ENCODE results near the gene PEMT.
"Not testable (repeated sequence)": the region's sequence is repeated elsewhere in the genome, so short reads cannot be mapped to it uniquely, and the experiment has no call there.

PEMT gene

DNA sequence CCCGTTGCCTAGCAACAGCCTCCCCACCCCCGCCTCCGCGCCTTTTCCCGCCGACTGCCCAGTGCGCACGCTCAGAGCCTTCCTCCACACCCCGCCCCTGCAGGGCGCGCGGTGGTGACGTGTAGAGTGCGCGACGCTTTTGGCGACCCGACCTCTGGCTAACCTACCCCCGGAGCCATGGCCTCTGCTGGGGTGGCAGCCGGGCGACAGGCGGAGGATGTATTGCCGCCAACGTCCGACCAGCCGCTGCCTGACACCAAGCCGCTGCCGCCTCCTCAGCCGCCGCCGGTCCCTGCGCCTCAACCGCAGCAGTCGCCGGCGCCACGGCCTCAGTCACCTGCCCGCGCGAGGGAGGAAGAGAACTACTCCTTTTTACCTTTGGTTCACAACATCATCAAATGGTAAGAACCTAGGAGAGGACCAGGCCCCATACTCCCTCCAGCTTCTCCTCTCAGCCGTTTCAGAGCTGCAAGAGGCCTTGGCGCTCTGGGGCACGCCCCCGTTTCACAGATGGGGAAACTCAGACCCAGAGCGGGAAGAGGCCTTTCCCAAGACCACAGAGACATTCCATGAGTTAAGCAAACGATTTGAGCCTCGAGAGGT lies 114.5 kb downstream of the PEMT start, which contains the start of gene MED9:
Gene MED9, plus strand, starts transcription at position 136 of the 603 bp plus-strand sequence. Its CDS starts 42 bp downstream, at position 178.
- DNase-seq: peak; percentile 75

DNA sequence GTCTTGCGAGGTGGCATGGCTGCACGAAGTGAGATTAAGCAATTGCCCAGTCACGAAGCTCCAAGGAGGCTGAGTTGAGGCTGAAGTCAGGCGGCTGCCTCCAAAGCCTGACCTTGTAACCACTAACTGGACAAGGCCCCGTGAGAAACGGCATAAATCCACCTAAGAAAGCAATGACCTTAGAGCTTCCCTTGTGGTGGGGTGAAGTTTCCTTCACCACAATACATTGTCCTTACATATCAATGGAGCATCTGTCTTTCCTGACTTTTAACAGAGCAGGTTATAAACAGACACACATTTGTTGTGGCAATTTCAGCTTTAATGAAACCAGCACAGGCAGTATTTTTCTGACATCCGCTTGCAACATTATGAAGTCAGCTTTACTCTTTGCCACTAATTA lies 117.2 kb downstream of the PEMT start:
- DNase-seq: no peak

DNA sequence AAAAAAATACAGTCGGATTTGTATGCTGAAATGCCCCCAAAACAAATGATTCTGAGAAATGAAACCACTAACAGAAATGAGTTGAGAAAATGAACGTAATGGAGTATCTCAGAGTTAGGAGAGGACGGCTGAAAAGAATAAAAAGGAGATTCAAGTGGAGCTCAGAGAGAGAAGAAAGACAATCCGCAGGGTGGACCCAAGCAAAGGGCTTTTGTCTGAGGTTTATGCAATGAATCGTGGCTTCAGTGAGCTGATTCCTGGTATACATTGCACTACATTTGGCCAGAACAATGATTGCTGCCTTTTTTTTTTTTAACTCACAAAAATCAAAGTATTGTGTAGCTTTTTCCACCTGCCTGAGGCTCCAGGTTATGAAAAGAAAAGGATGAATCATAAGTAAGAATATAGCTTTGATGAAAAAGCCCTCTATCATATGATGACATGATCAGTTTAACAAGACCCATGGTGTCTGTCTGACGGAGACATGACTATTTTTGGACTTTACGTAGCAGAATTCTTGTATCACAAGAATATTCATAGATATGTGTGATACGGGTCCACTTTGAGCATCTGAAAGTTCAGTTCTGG lies 119.1 kb downstream of the PEMT start:
- DNase-seq: no peak

DNA sequence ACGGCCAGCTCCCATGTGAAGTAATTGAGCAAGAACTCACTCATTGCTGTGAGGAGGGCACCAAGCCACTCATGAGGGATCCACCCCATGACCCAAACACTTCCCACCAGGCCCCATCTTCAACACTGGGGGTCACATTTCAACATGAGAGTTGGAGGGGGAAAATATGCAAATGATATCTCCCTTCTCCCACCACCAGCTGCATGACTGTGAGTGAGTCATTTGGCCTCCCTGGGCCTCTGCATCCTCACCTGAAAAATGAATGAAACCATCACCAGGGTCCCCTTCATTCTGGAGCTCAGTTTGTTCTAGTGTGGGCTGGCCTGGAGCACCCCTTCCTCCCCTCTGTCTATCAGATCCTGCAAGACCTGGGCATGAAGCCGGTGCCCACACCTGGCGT lies 121.5 kb downstream of the PEMT start:
- no peak for DNase-seq

DNA sequence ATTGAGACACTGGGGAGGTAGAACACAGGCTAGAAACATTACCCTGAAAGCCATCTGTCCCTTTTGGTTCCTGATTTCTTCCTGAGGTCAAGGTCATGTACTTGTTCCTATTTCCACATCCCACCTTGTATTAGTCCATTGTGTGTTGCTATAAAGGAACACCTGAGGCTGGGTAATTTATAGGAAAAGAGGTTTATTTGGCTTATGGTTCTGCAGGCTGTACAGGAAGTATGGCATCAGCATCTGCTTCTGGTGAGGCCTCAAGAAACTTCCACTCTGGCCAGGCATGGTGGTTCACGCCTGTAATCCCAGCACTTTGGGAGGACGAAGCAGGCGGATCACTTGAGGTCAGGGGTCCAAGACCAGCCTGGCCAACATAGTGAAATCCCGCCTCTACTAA lies 122.2 kb downstream of the PEMT start:
- DNase-seq: no peak

DNA sequence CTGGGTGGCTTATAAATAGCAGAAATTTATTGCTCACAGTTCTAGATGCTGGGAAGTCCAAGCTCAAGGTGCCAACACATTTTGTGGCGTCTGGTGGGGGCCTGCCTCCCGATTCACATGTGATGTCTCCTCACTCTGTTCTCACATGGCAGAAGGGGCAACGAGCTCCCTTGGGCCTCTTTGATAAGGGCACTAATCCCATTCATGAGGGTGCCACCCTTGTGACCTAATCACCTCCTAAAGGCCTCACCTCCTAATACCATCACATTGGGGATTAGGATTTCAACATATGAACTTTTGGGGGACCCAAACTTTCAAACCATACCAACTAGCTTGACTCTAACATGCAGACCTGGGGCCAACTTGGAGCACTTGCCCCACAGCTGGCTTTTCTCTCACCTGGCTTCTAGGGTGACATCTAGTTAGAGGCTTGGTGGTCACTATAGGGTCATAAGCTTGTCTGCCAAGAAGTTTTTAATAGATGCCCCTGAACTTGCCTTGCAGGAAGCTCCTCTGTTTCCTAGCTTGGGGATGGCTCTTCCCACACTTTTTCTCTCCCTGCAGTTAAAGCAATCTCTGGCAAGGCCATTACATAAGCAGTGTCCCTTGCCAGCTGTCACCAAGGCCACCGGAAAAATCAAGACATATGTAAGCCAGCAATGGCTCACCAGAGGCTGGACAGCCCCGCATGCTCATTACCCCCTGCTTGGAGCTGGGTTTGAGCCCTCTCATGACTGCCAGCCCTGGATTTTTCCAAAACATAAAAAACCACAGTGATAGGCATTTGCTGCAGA lies 123.1 kb downstream of the PEMT start:
- DNase-seq: no peak

DNA sequence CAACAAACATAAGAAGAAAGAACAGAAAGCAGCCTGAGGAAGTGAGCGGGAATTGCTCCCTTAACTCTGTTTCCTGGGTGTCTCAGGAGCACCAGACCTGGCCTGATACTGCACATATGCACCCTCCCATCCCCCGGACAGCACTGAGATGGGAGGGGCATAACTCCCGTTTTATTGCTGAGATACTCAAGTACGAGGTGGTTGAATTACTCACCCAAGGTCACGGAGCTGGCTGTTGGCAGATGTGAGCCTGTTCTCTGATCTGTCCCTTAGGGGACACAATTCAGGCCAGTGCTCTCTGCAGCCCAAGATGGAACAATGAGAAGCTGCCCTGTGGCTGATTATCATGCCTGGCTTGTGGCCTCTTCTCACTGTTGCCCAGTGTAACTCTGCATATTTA lies 123.8 kb downstream of the PEMT start:
- DNase-seq: no peak

DNA sequence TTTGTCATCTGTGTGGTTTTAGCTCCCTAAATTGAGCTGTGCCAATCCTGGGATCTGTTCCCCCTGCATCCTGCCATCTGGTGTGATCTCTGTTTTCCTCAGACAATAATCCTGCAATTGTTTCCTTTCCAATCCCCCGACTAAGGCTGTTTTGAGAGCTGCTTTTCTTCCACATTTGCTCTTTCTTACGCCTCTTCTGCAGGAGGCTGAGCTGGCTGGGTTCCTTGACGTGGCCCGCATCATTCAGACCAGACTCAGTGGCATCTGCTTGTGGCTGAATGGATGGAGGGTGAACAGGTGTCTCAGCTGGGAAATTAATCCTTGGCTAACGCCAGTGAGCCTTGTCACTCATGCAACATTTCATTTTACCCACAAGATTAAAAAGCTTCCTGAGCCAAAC lies 124.5 kb downstream of the PEMT start:
- no peak for DNase-seq

DNA sequence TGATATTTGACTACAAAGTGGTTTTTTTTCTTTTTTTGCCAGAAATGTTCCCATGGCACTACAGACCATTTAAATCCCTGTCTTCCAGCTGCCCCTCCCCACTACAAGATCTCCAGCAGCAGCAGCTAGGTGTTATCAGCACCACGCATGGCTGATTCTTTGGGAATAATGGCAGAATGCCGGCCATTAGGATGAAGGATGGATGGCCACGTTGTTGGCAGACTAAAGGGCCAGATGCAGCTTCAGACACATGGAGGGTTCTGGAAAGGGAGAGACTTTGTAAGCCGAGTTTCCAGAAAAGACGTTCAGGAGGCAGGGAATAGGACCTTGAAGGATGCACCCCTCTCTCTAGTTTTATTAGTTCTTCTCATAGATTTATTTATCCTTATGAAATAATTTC lies 125.0 kb downstream of the PEMT start:
- no peak for DNase-seq

DNA sequence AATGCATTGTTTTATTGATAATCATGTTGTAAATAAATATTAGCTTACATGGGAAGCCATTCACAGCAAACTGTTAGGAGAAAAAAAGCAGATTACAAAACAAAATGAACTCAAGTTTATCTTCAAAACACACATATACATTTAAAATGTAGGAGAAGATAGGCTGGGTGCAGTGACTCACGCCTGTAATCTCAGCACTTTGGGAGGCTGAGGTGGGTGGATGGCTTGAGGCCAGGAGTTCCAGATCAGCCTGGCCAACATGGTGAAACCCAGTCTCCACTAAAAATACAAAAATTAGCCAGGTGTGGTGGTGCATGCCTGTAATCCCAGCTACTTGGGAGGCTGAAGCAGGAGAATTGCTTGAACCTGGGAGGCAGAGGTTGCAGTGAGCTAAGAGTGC lies 125.6 kb downstream of the PEMT start:
- DNase-seq: not testable (repeated sequence)

DNA sequence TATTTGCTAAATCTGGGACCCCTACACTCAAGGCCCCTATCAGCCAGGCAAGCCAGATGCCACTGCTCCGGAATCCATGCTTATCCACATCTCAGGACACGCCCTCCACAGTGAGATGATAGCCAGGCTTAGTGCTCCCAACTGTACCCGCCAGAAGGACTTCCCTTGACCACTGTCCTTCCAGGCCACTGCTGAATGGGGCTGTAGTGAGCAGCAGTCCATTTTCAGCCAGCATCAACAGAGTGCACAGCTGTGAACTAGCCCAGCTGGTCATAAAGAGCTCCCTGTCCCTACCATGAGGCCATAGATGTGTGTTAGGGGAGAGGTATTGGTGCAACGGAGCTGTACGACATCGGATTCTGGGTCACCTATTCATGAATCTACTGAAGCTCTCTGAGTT lies 127.7 kb downstream of the PEMT start:
- no peak for DNase-seq

DNA sequence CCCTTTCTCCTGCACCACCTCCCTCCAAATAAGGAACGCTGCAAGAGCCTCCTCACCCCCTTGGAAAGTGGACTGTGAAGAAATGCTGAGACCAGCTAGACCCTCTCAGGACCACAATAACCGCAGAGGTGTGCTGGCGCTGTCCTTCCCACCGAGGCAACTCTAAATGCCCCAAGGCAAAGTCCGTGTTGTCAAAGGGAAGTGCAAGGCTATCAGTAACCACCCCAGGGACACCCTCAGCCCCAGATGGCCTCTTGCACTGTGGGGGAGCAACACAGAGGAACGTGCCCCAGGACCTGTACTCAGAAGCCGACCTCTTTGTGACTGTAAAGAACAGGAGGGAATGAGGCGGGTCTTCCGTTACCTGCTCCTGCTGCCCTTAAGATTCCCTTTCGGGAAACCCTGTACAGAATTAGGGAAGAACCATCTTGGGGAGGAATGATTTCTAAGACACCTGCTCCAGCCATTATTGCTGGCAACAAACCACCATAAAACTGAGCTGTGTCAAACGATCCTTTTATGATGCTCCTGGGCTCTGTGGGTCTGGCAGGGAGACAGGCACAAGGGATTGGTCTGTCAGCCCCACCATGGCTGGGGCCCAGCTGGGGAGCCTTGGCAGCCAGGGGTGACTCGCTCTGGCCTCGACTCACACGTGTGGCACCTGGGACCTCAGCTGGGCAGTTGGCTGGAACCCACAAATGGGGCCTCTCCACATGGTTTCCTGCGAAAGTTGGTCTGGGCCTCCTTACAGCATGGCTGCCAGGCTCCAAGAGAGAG lies 129.3 kb downstream of the PEMT start:
- DNase-seq: no peak

DNA sequence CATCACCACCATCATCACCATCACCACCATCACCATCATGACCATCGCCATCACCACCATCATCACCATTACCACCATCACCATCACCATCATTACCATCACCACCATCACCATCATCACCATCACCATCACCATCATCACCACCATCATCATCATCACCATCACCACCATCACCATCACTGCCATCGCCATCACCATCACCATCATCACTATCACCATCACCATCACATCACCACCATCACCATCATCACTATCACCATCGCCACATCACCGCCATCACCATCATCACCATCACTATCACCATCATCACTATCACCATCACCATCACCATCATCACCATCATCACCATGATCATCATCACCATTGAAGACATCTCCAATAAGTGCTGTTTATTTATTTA lies 131.5 kb downstream of the PEMT start:
- DNase-seq: no peak

DNA sequence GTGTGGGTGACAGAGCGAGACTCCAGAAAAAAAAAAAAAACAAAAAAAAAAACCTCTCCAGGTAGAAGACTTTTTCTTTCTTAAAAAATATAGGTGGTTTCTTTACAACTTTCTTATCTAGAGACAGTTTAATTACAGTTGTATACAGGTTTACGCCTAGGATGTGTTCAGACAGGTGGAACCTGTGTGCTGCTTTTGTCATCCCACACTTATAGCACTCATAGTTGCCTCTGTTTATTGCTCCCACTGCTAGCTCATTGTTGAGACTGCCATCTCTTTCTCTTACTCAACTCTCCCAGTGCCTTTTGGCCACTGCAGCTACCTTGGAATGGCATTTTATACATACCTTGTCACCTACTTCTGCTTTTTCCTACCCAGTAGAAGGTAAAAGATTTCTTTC lies 133.8 kb downstream of the PEMT start:
- DNase-seq: no peak

DNA sequence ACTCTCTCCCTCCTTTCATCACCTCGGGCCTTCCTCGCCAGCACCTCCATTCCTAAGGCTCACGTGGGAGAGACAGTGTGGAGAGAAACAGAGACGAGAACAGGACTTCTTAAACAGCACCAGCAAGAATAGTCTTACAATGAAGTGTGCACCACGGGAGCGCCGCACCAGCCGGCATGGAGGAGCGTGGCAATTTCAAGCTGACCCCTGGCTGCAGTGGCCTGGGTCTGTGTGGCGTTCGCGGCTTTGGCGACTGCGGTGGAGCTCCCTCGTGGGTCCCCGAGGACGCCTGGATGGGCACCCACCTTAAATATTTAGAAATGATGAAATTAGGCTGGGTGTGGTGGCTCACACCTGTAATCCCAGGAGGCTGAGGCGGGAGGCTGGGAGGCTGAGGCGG lies 135.3 kb downstream of the PEMT start:
- DNase-seq: no peak
